ENCODE measurements around the gene ODAD2.

Gene ODAD2

GRCh38 chr10:27792216-27792615, 206.7 kb downstream of the ODAD2 start:
- DNase-seq, result no peak
- H3K9ac ChIP-seq (ENCODE audit: low read depth, low read length), result no peak overlapping the region
- no peak overlapping the region for H3K4me3 ChIP-seq (ENCODE audit: low read depth in 1 of 2, low read length in 2 of 2)
- no peaks in the 10 kb centered on the region for H3K9me3 ChIP-seq (ENCODE audit: insufficient read depth, low read length, severe bottlenecking)
- no peak overlapping the region for H2AFZ ChIP-seq (ENCODE audit: low read depth, low read length)
- H3K36me3 ChIP-seq (ENCODE audit: insufficient read depth, low read length), result no peaks in the 10 kb centered on the region
- TF ChIP-seq EZH2 (IDR thresholded peaks at IDR 0.05; ENCODE audit: borderline replicate concordance, low read depth, low read length, severe bottlenecking), result no peak
- no peak for TF ChIP-seq CTCF (IDR thresholded peaks at IDR 0.05; ENCODE audit: borderline replicate concordance, extremely low read depth, low read length, poor library complexity, severe bottlenecking)
- H3K4me1 ChIP-seq (ENCODE audit: insufficient read depth, low read length), result no peaks in the 10 kb centered on the region
- H3K27ac ChIP-seq (ENCODE audit: low read length), result no peak overlapping the region
- H3K4me2 ChIP-seq (ENCODE audit: insufficient read depth, low read length), result no peak overlapping the region
- H3K27me3 ChIP-seq (ENCODE audit: insufficient read depth, low read length, poor library complexity), result no peaks in the 10 kb centered on the region
- H4K20me1 ChIP-seq (ENCODE audit: insufficient read depth, low read length), result no peaks in the 10 kb centered on the region
- no peak for ATAC-seq (ENCODE audit: insufficient read depth, low read depth)
- H3K79me2 ChIP-seq (ENCODE audit: insufficient read depth, low read length), result no peaks in the 10 kb centered on the region

GRCh38 chr10:27784272-27784671, 214.6 kb downstream of the ODAD2 start:
- Histone ChIP-seq H3K9ac (ENCODE audit: low read depth, low read length) (no peak overlapping the region), H3K4me2 (ENCODE audit: insufficient read depth, low read length) (no peak overlapping the region), H3K4me1 (ENCODE audit: insufficient read depth, low read length) (no peaks in the 10 kb centered on the region), H3K36me3 (ENCODE audit: insufficient read depth, low read length) (no peaks in the 10 kb centered on the region), H3K27me3 (ENCODE audit: insufficient read depth, low read length, poor library complexity) (no peaks in the 10 kb centered on the region), H3K4me3 (ENCODE audit: low read depth in 1 of 2, low read length in 2 of 2) (no peak overlapping the region), H2AFZ (ENCODE audit: low read depth, low read length) (no peak overlapping the region), H3K27ac (ENCODE audit: low read length) (no peak overlapping the region), H4K20me1 (ENCODE audit: insufficient read depth, low read length) (no peaks in the 10 kb centered on the region), H3K79me2 (ENCODE audit: insufficient read depth, low read length) (no peaks in the 10 kb centered on the region), H3K9me3 (ENCODE audit: insufficient read depth, low read length, severe bottlenecking) (no peaks in the 10 kb centered on the region)
- DNase-seq (no peak), ATAC-seq (ENCODE audit: insufficient read depth, low read depth) (no peak)
- no peak for TF ChIP-seq CTCF (IDR thresholded peaks at IDR 0.05; ENCODE audit: borderline replicate concordance, extremely low read depth, low read length, poor library complexity, severe bottlenecking)
- no peak for TF ChIP-seq EZH2 (IDR thresholded peaks at IDR 0.05; ENCODE audit: borderline replicate concordance, low read depth, low read length, severe bottlenecking)

- Histone ChIP-seq H2AFZ (ENCODE audit: low read depth, low read length) (no peak overlapping the region), H3K4me3 (ENCODE audit: low read depth in 1 of 2, low read length in 2 of 2) (no peak overlapping the region), H3K9ac (ENCODE audit: low read depth, low read length) (no peak overlapping the region), H3K27me3 (ENCODE audit: insufficient read depth, low read length, poor library complexity) (no peaks in the 10 kb centered on the region), H3K79me2 (ENCODE audit: insufficient read depth, low read length) (no peaks in the 10 kb centered on the region), H3K4me2 (ENCODE audit: insufficient read depth, low read length) (no peak overlapping the region), H3K4me1 (ENCODE audit: insufficient read depth, low read length) (no peaks in the 10 kb centered on the region), H4K20me1 (ENCODE audit: insufficient read depth, low read length) (no peaks in the 10 kb centered on the region), H3K36me3 (ENCODE audit: insufficient read depth, low read length) (no peaks in the 10 kb centered on the region), H3K27ac (ENCODE audit: low read length) (no peak overlapping the region), H3K9me3 (ENCODE audit: insufficient read depth, low read length, severe bottlenecking) (no peaks in the 10 kb centered on the region)
- TF ChIP-seq CTCF (IDR thresholded peaks at IDR 0.05; ENCODE audit: borderline replicate concordance, extremely low read depth, low read length, poor library complexity, severe bottlenecking) (peak; percentile 40), EZH2 (IDR thresholded peaks at IDR 0.05; ENCODE audit: borderline replicate concordance, low read depth, low read length, severe bottlenecking) (no peak)
- ATAC-seq (ENCODE audit: insufficient read depth, low read depth) (0 out of 3 replicates have a peak, but pooled peaks have one; percentile 47), DNase-seq (peak; percentile 10)
These were observed 215.2 kb downstream of the ODAD2 start for GRCh38 chr10:27783660-27784059.

All from DND-41 (cell line).